Measurements from ENCODE around the gene PDE8A. TPM values are rescaled to one million over a fixed set of nuclear protein-coding genes. Genes with fewer than 3 reads are reported as not detected.
A peak's percentile ranks its signal among the peaks of the same experiment; 100 is the strongest.

The PDE8A gene
- total RNA-seq, 1 donor from 2014 or later, result 22.9 TPM

- Histone ChIP-seq H3K4me3 (no peak overlapping the region), H3K27me3 (no peaks in the 10 kb centered on the region), H3K9me3 (no peaks in the 10 kb centered on the region), H3K27ac (peak overlapping the region; percentile 62 to 79), H3K4me1 (peaks cover 2 to 17% of the 10 kb centered on the region in 2 donors), H3K36me3 (no peaks in the 10 kb centered on the region)
- intact Hi-C loops (cut with DNase I), result no loop called here
- DNase-seq (ENCODE audit: low spot score in 2 of 2), result no peak
- TF ChIP-seq CTCF (IDR thresholded peaks at IDR 0.05), result no peak
These were observed 32.6 kb upstream of the PDE8A start for GRCh38 chr15:84949043-84949442.

DNA sequence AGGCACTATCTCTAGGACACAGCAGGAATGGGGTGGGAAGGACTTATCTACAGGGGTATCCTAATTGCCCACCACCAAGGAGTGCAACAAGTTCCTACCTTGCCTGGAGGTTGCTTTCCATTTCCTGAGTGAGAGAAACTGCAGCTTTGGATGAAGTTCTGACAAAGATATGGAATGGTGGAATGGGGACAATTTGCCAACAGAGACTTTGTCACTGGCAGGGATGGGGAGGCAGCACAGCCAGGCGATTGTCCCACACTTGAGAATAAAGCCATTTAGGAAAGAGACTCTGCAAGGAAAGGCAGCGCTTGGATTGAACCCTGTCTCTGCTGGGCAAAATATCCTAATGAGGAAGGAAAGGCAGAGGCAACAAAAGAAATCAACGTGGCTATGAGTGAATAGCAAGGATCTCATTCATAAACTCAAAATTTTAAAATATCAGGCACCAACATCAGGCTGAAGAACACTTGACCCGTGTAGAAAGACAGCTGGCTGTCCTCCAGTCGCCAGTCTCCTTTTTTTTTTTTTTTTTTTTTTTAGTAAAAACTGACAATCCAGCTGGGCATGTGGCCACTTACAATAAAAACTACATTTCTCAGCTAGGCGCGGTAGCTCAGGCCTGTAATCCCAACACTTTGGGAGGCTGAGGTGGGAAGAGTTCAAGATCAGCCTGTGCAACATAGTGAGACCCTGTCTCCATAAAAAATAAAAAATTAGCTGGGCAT, 31.6 kb upstream of the PDE8A start:
- no peak for DNase-seq (ENCODE audit: low spot score in 2 of 2)
- H3K4me1 ChIP-seq, result peaks cover 2 to 17% of the 10 kb centered on the region in 2 donors
- TF ChIP-seq CTCF (IDR thresholded peaks at IDR 0.05), result no peak
- H3K27ac ChIP-seq, result peak overlapping the region; percentile 10 to 79
- no peaks in the 10 kb centered on the region for H3K9me3 ChIP-seq
- intact Hi-C loops (cut with DNase I), result no loop called here
- no peaks in the 10 kb centered on the region for H3K36me3 ChIP-seq
- H3K4me3 ChIP-seq, result no peak overlapping the region
- H3K27me3 ChIP-seq, result no peaks in the 10 kb centered on the region

DNA sequence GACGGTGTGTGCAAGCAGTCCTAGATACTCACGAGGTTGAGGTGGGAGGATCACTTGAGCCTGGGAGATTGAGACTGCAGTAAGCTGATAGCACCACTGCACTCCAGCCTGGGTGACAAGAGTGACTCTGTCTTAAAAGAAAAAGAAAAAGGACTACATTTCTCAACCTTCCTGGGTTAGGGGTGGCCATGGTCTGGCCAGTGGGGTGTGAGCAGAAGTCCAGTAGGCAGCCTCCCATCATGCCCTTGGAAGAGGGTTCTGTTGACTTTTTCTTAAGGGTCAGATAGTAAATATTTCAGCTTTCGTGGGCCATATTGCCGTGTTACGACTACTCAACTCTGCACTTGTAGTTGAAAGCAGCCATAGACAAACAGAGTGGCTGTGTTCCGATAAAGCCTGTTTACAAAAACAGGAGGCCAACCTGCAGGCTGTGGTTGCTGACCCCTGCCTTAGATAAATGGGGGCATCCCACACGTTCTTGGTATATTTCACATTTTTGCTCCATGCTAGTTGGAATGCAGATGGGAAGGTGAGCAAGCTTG, 31.0 kb upstream of the PDE8A start:
- Histone ChIP-seq H3K4me1 (peaks cover 2 to 20% of the 10 kb centered on the region in 2 donors), H3K4me3 (no peak overlapping the region), H3K36me3 (no peaks in the 10 kb centered on the region), H3K9me3 (no peaks in the 10 kb centered on the region), H3K27me3 (no peaks in the 10 kb centered on the region), H3K27ac (peak overlapping the region; percentile 10 to 79)
- intact Hi-C loops (cut with DNase I), result no loop called here
- TF ChIP-seq CTCF (IDR thresholded peaks at IDR 0.05), result no peak
- no peak for DNase-seq (ENCODE audit: low spot score in 2 of 2)

DNA sequence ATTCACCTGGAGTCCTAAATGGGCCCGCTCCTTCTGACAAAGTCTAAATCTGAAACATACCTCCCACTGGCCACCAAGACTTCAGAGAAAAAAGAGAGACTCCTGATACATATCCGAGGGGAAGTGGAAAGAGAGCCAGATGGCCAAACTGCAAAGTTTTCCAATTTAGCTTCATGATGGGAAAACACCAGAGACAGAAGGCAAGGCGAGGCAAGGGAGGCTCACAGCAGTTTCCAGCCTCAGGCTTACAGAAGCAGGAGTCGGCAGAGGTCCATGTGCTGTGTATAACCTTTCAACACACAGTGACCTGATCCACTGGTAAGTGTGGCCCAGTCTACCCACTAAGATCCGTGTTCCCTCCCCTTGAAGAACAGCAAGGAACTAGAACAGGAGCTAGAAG, 29.9 kb upstream of the PDE8A start:
- H3K27me3 ChIP-seq, result no peaks in the 10 kb centered on the region
- DNase-seq (ENCODE audit: low spot score in 2 of 2), result no peak
- H3K9me3 ChIP-seq, result no peaks in the 10 kb centered on the region
- no peak for TF ChIP-seq CTCF (IDR thresholded peaks at IDR 0.05)
- H3K4me3 ChIP-seq, result no peak overlapping the region
- H3K4me1 ChIP-seq, result peaks cover 2 to 21% of the 10 kb centered on the region in 2 donors
- H3K36me3 ChIP-seq, result no peaks in the 10 kb centered on the region
- intact Hi-C loops (cut with DNase I), result no loop called here
- H3K27ac ChIP-seq, result no peak overlapping the region

DNA sequence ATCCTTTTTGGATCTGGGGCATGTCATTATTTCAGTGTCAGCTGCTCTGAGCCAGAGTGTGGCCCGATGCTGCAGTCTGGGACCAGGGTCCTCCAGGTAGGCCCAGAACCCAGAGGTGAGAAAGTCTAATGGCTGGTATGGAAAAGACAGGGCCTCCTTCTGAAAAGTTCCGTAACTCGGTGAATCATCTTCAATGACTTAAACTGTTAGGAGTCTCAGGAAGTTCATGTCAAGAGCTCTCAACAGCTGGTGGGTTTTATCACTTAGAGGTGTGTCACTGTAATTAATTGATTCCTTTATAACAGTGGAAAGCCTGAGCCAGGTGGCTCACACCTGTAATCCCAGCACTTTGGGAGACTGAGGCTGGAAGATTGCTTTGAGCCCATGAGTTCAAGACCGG, 28.5 kb upstream of the PDE8A start:
- Histone ChIP-seq H3K36me3 (no peaks in the 10 kb centered on the region), H3K27me3 (no peaks in the 10 kb centered on the region), H3K27ac (no peak overlapping the region), H3K4me1 (peaks cover 2 to 18% of the 10 kb centered on the region in 2 donors), H3K9me3 (no peaks in the 10 kb centered on the region), H3K4me3 (no peak overlapping the region)
- no peak for DNase-seq (ENCODE audit: low spot score in 2 of 2)
- intact Hi-C loops (cut with DNase I), result no loop called here
- TF ChIP-seq CTCF (IDR thresholded peaks at IDR 0.05), result no peak

Measured in ascending aorta (tissue), 2 donors.